Fibroblast of the aortic adventitia (primary cell): ENCODE results near the gene TM7SF2. TPM values are rescaled to one million over a fixed set of nuclear protein-coding genes. Genes with fewer than 3 reads are reported as not detected.
A peak's percentile ranks its signal among the peaks of the same experiment; 100 is the strongest.

Experiments used
- DNase-seq: peaks from one replicate; pipeline ENCODE4 v3.0.0-alpha.2; 2010; ENCODE audit warnings: low read depth
- H3K4me3 ChIP-seq: 2 replicates; pipeline ENCODE4 v1.5.1; 2011; ENCODE audit warnings: low read depth, mild to moderate bottlenecking, control low read depth, low read length, moderate library complexity
- total RNA-seq: library from RNA; depleted of rRNA; stranded (reverse); fragments of >200 nt; gene quantifications from 2 replicates; pipeline ENCODE4 v1.2.3, GENCODE V29; 2012; ENCODE audit warnings: low replicate concordance
- TF ChIP-seq, protein P1 (sequence below): IDR thresholded peaks from 2 replicates; pipeline ENCODE4 v1.5.1; 2011; ENCODE audit warnings: mild to moderate bottlenecking, low read length, control low read depth, inconsistent platforms; ENCODE audit not compliant: insufficient read depth

Gene TM7SF2
- total RNA-seq, 1 donor: 10.0 TPM

DNA sequence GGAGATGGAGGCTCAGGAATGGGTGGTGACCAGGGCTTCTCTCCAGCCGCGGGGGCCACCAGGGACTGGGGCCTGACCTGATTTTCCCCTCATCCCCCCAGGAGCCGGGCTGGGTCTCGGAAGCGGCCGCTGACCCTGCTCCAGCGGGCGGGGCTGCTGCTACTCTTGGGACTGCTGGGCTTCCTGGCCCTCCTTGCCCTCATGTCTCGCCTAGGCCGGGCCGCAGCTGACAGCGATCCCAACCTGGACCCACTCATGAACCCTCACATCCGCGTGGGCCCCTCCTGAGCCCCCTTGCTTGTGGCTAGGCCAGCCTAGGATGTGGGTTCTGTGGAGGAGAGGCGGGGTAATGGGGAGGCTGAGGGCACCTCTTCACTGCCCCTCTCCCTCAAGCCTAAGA, 23.8 kb upstream of the TM7SF2 start:
- TF ChIP-seq, protein P1, sequence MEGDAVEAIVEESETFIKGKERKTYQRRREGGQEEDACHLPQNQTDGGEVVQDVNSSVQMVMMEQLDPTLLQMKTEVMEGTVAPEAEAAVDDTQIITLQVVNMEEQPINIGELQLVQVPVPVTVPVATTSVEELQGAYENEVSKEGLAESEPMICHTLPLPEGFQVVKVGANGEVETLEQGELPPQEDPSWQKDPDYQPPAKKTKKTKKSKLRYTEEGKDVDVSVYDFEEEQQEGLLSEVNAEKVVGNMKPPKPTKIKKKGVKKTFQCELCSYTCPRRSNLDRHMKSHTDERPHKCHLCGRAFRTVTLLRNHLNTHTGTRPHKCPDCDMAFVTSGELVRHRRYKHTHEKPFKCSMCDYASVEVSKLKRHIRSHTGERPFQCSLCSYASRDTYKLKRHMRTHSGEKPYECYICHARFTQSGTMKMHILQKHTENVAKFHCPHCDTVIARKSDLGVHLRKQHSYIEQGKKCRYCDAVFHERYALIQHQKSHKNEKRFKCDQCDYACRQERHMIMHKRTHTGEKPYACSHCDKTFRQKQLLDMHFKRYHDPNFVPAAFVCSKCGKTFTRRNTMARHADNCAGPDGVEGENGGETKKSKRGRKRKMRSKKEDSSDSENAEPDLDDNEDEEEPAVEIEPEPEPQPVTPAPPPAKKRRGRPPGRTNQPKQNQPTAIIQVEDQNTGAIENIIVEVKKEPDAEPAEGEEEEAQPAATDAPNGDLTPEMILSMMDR: no peak
- no peak overlapping the region for H3K4me3 ChIP-seq
- DNase-seq: no peak

- no peak for DNase-seq
- no peak overlapping the region for H3K4me3 ChIP-seq
- TF ChIP-seq, protein P1: no peak
Observed at GRCh38 chr11:65089621-65090020, 22.1 kb upstream of the TM7SF2 start.

DNA sequence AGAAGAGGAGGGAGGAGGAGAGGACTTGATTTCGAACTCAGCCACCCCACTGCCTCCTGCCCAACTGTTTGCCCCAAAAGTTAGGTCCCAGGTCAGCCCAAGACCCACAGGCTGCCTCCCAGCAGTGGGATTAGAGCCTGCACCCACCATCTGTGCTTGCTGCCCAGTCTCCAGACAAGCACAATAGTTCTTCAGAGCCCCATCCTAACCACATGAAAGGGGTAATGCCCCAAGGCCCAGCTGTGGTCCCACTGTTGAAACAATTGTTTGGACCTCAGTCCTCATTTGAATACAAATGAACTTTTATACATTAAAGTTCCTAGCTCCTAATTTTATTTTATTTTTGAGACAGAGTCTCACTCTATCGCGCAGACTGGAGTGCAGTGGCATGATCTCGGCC, 21.0 kb upstream of the TM7SF2 start:
- no peak overlapping the region for H3K4me3 ChIP-seq
- no peak for DNase-seq
- TF ChIP-seq, protein P1: no peak

- no peak for DNase-seq
- TF ChIP-seq, protein P1: no peak
Observed at GRCh38 chr11:65095427-65095826, 16.2 kb upstream of the TM7SF2 start.

DNA sequence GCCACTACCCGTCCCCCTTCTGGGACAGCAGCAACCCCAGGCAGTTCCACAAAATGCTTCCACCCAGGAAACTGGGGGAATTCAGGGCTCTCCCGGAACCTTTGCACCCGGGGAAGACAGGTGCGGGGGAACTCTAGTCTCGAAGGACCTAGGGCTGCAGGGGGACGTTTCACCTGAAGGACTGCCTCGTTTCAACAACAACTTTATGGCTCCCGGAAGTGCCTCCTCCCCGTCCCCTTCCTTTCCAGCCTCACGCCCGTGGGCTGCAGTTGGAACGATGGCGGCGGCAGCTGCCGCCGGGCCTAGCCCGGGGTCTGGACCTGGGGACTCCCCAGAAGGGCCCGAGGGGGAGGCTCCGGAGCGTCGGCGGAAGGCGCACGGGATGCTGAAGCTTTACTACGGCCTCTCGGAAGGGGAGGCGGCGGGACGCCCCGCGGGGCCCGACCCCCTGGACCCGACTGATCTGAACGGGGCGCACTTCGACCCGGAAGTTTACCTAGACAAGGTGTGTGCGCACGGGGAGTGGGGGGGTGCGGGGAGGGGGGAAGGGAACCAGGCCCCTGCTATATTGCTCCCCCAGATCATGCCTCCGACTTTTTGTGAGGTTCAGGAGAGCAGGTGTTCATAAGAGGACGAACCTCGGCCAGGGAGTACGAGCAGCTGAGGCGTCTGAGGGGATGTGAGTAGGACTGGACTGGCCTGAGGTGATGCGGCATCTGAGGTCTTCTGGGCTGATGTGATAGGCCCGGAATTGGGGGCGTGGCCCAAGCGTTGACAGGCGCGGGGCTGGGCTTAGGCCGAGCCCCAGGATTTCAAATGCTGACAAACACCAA, 15.5 kb upstream of the TM7SF2 start, which contains the start of gene VPS51:
VPS51 (plus strand) TSS at position 241 of the 833 bp plus-strand sequence; CDS start at position 278, 37 bp downstream.
- peak; percentile 94 for DNase-seq
- TF ChIP-seq, protein P1: no peak
- H3K4me3 ChIP-seq: peak within 1 kb of the TSS; percentile 90

More at GRCh38 chr11:65095427-65095826, 16.2 kb upstream of the TM7SF2 start:
- peak overlapping the region; percentile 90 for H3K4me3 ChIP-seq

DNA sequence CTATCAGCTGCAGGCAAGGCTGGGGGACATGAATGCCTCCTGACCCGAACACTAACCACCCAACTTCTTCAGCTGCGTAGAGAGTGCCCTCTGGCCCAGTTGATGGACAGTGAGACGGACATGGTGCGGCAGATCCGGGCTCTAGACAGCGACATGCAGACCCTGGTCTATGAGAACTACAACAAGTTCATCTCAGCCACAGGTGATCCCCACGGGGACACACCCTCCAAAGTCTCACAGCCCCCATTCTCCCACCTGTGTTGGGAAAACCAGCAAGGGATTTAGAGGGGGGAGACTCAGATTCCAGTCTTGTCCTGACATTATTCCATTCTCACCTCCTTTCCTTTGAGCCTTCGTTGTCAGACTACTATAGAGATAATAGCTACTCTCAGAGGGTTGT, 14.7 kb upstream of the TM7SF2 start:
- H3K4me3 ChIP-seq: peak overlapping the region; percentile 90
- DNase-seq: no peak
- TF ChIP-seq, protein P1: no peak
